HepG2 (cell line): Measurements from ENCODE around the gene OBSL1. TPM values are rescaled to one million over a fixed set of nuclear protein-coding genes. Genes with fewer than 3 reads are reported as not detected.
A peak's percentile ranks its signal among the peaks of the same experiment; 100 is the strongest.

Source experiments
- ATRX ChIP-seq: sonication (generic); formaldehyde crosslinking; IDR thresholded peaks from 2 replicates; pipeline ENCODE4 v1.4.0; 2020; ENCODE audit warnings: missing genetic modification reagents, borderline replicate concordance
- CREM ChIP-seq, 2 experiments: sonication (generic) in 1 of 2; formaldehyde crosslinking in 1 of 2; IDR thresholded peaks; 2 replicates each; pipeline versions ENCODE4 v1.4.0 to v1.6.1; 2016 to 2020; ENCODE audit warnings: antibody characterized with exemption in 1 of 2, mild to moderate bottlenecking in 1 of 2, missing genetic modification reagents in 1 of 2
- FOXK1 ChIP-seq: sonication (generic); formaldehyde crosslinking; IDR thresholded peaks from 2 replicates; pipeline ENCODE4 v1.4.0; 2020; ENCODE audit warnings: low read depth, missing genetic modification reagents, borderline replicate concordance
- FOXM1 ChIP-seq: sonication (generic); formaldehyde crosslinking; IDR thresholded peaks from 2 replicates; pipeline ENCODE4 v1.5.0; 2020; ENCODE audit warnings: missing genetic modification reagents
- KLF9 ChIP-seq: IDR thresholded peaks from 2 replicates; pipeline ENCODE4 v1.6.1; 2016; ENCODE audit warnings: low read depth
- MYNN ChIP-seq: sonication (generic); formaldehyde crosslinking; IDR thresholded peaks from 2 replicates; pipeline ENCODE4 v1.4.0; 2020; ENCODE audit warnings: mild to moderate bottlenecking, low read depth, missing genetic modification reagents
- NAIF1 ChIP-seq: sonication (generic); formaldehyde crosslinking; IDR thresholded peaks from 2 replicates; pipeline ENCODE4 v1.5.0; 2020; ENCODE audit warnings: mild to moderate bottlenecking, missing genetic modification reagents, borderline replicate concordance
- NFKBIZ ChIP-seq: IDR thresholded peaks from 2 replicates; pipeline ENCODE4 v1.6.1; 2018; ENCODE audit warnings: missing genetic modification reagents, missing compliant biosample characterization
- NR1H2 ChIP-seq: sonication (generic); formaldehyde crosslinking; IDR thresholded peaks from 2 replicates; pipeline ENCODE4 v1.8.1; 2022; ENCODE audit warnings: low read depth, missing genetic modification reagents, borderline replicate concordance
- RORA ChIP-seq: sonication (generic); formaldehyde crosslinking; IDR thresholded peaks from 2 replicates; pipeline ENCODE4 v1.5.0; 2020; ENCODE audit warnings: mild to moderate bottlenecking, missing genetic modification reagents, moderate library complexity
- SPEN ChIP-seq: sonication (generic); formaldehyde crosslinking; IDR thresholded peaks from 2 replicates; pipeline ENCODE4 v1.5.1; 2020; ENCODE audit warnings: low read depth, mild to moderate bottlenecking, missing genetic modification reagents
- U2AF1 ChIP-seq: fragments of 200-400 bp; formaldehyde crosslinking; optimal IDR thresholded peaks from 2 replicates; pipeline ENCODE3; 2017; ENCODE audit warnings: mild to moderate bottlenecking, low read depth, low read length
- ZBTB3 ChIP-seq: sonication (generic); formaldehyde crosslinking; IDR thresholded peaks from 2 replicates; pipeline ENCODE4 v1.4.0; 2020; ENCODE audit warnings: low read depth, mild to moderate bottlenecking, moderate library complexity, missing genetic modification reagents, borderline replicate concordance
- ZKSCAN5 ChIP-seq: sonication (generic); formaldehyde crosslinking; IDR thresholded peaks from 2 replicates; pipeline ENCODE4 v1.5.1; 2020; ENCODE audit warnings: mild to moderate bottlenecking, missing genetic modification reagents
- ZNF10 ChIP-seq: sonication (generic); formaldehyde crosslinking; IDR thresholded peaks from 2 replicates; pipeline ENCODE4 v1.4.0; 2020; ENCODE audit warnings: mild to moderate bottlenecking, low read depth, missing genetic modification reagents, borderline replicate concordance
- ZNF337 ChIP-seq: sonication (generic); formaldehyde crosslinking; IDR thresholded peaks from 2 replicates; pipeline ENCODE4 v1.5.1; 2020; ENCODE audit warnings: missing genetic modification reagents, low read depth, mild to moderate bottlenecking, borderline replicate concordance
- ZNF460 ChIP-seq: sonication (generic); formaldehyde crosslinking; IDR thresholded peaks from 2 replicates; pipeline ENCODE4 v1.5.1; 2020; ENCODE audit warnings: missing genetic modification reagents, mild to moderate bottlenecking, borderline replicate concordance
- ZNF614 ChIP-seq: IDR thresholded peaks from 2 replicates; pipeline ENCODE4 v1.6.1; 2018; ENCODE audit warnings: missing biosample characterization, missing genetic modification reagents, inconsistent platforms, borderline replicate concordance
- polyA plus RNA-seq, 8 experiments: library from polyadenylated mRNA; depleted of rRNA in 3 of 8; stranded (reverse) in 7 of 8; unstranded in 1 of 8; fragments of >200 nt; fragmentation: Illumina TruSeq in 4 of 8; extraction: Trizol in 4 of 8; gene quantifications; 2 replicates each; pipeline versions ENCODE4 v1.2.1 to v1.2.3, GENCODE V29; 2011 to 2016; ENCODE audit warnings: low read depth in 4 of 8, missing spikeins in 1 of 8, mixed read lengths in 1 of 8; ENCODE audit not compliant: insufficient read depth in 1 of 8
- total RNA-seq, 5 experiments: library from RNA; depleted of rRNA; stranded (reverse); fragments of >200 nt; fragmentation: Illumina TruSeq; extraction: Trizol; gene quantifications; 2 replicates each; pipeline ENCODE4 v1.2.3, GENCODE V29; 2016; ENCODE audit warnings: low read depth in 1 of 5
- TF ChIP-seq, protein P1 (sequence below): sonication (generic); formaldehyde crosslinking; IDR thresholded peaks from 2 replicates; pipeline ENCODE4 v1.4.0; 2020; ENCODE audit warnings: missing genetic modification reagents; ENCODE audit errors: not compliant biosample characterization
- TF ChIP-seq, protein P2 (sequence below): sonication (generic); formaldehyde crosslinking; IDR thresholded peaks from 2 replicates; pipeline ENCODE4 v1.4.0; 2020; ENCODE audit warnings: missing genetic modification reagents
- TF ChIP-seq, protein P3 (sequence below): IDR thresholded peaks from 2 replicates; pipeline ENCODE4 v1.6.1; 2016
- TF ChIP-seq, protein P4 (sequence below): sonication (generic); formaldehyde crosslinking; IDR thresholded peaks from 2 replicates; pipeline ENCODE4 v1.5.1; 2020; ENCODE audit warnings: missing genetic modification reagents, mild to moderate bottlenecking, borderline replicate concordance

OBSL1 gene
- total and polyA plus RNA-seq, 2 of the 13 experiments (the other 11 are each of a cell fraction or from before 2014, with no cell fraction given), result 86.7 to 218 TPM

DNA sequence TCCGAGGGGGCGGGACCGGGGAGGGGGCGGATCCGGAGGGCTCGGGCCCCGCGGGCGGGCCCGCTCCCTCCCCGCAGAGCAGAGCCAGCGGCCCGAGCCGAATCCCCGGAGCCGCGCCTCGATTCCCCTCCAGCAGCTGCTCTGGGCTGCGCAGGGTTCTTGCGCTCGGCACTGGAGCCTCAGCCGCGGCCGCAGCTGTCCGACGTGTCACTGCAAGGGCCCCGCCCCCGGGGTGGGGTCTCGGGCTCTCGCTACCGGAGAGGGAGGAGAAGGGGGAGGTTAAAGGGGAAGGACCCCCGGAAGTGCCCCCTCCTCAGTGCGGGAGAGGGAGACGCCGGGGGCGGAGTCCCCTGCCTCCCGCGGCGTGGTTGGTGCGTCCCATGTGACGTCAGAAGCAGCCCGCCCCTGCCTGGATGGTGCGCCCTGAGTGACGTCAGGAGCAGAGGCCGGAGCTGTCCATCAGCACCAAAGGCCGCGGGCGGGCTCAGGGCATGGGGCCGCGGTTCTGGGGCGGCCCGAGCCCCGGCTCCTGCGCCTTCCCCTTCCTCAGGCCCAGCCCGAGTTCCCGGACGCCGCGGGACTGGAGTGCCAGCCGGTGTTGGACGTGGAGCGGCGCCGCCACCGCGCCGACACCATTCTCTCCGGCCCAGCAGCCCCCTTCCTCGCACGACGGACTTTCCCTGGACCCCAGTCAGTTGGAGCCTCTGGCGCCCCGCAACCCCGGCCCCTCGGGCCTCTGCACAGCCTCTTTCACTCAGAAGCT lies 27.6 kb downstream of the OBSL1 start, which contains the start of the genes CHPF and TMEM198 (continued):
- TF ChIP-seq ZKSCAN5 (CRISPR knock-in tag) (no peak), CREM (IDR thresholded peaks at IDR 0.05) (peak; percentile 97), CREM (CRISPR knock-in tag; IDR thresholded peaks at IDR 0.05) (peak; percentile 80), RORA (CRISPR knock-in tag) (0 out of 2 replicates have a peak, but pooled peaks have one; percentile 30), ZNF614 (CRISPR knock-in tag) (peak; percentile 72; the same call in 1 of the 2 replicates), U2AF1 (peak; percentile 54), NAIF1 (no peak; the same call in 1 of the 2 replicates), MYNN (CRISPR knock-in tag) (0 out of 2 replicates have a peak, but pooled peaks have one; percentile 89), NR1H2 (no peak), NFKBIZ (CRISPR knock-in tag) (no peak; the same call in 1 of the 2 replicates), ATRX (CRISPR knock-in tag) (no peak), ZNF10 (CRISPR knock-in tag) (no peak), ZNF460 (peak; percentile 32; the same call in 1 of the 2 replicates), ZBTB3 (CRISPR knock-in tag) (no peak), FOXK1 (CRISPR knock-in tag) (peak; percentile 85), ZNF337 (CRISPR knock-in tag) (peak; percentile 45; the same call in 1 of the 2 replicates), FOXM1 (CRISPR knock-in tag) (0 out of 2 replicates have a peak, but pooled peaks have one; percentile 70), KLF9 (CRISPR knock-in tag) (no peak), SPEN (peak; percentile 91)
- TF ChIP-seq, protein P1, sequence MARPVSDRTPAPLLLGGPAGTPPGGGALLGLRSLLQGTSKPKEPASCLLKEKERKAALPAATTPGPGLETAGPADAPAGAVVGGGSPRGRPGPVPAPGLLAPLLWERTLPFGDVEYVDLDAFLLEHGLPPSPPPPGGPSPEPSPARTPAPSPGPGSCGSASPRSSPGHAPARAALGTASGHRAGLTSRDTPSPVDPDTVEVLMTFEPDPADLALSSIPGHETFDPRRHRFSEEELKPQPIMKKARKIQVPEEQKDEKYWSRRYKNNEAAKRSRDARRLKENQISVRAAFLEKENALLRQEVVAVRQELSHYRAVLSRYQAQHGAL (CRISPR knock-in tag), result peak; percentile 79
- TF ChIP-seq, protein P2, sequence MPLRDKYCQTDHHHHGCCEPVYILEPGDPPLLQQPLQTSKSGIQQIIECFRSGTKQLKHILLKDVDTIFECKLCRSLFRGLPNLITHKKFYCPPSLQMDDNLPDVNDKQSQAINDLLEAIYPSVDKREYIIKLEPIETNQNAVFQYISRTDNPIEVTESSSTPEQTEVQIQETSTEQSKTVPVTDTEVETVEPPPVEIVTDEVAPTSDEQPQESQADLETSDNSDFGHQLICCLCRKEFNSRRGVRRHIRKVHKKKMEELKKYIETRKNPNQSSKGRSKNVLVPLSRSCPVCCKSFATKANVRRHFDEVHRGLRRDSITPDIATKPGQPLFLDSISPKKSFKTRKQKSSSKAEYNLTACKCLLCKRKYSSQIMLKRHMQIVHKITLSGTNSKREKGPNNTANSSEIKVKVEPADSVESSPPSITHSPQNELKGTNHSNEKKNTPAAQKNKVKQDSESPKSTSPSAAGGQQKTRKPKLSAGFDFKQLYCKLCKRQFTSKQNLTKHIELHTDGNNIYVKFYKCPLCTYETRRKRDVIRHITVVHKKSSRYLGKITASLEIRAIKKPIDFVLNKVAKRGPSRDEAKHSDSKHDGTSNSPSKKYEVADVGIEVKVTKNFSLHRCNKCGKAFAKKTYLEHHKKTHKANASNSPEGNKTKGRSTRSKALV (CRISPR knock-in tag), result peak; percentile 92
- TF ChIP-seq, protein P3, sequence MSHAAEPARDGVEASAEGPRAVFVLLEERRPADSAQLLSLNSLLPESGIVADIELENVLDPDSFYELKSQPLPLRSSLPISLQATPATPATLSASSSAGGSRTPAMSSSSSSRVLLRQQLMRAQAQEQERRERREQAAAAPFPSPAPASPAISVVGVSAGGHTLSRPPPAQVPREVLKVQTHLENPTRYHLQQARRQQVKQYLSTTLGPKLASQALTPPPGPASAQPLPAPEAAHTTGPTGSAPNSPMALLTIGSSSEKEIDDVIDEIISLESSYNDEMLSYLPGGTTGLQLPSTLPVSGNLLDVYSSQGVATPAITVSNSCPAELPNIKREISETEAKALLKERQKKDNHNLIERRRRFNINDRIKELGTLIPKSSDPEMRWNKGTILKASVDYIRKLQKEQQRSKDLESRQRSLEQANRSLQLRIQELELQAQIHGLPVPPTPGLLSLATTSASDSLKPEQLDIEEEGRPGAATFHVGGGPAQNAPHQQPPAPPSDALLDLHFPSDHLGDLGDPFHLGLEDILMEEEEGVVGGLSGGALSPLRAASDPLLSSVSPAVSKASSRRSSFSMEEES (CRISPR knock-in tag), result peak; percentile 84
- TF ChIP-seq, protein P4, sequence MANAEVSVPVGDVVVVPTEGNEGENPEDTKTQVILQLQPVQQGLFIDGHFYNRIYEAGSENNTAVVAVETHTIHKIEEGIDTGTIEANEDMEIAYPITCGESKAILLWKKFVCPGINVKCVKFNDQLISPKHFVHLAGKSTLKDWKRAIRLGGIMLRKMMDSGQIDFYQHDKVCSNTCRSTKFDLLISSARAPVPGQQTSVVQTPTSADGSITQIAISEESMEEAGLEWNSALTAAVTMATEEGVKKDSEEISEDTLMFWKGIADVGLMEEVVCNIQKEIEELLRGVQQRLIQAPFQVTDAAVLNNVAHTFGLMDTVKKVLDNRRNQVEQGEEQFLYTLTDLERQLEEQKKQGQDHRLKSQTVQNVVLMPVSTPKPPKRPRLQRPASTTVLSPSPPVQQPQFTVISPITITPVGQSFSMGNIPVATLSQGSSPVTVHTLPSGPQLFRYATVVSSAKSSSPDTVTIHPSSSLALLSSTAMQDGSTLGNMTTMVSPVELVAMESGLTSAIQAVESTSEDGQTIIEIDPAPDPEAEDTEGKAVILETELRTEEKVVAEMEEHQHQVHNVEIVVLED, result peak; percentile 77; the same call in 1 of the 2 replicates
